IMR-90 (cell line): ENCODE measurements around the gene ARMC9. TPM values are rescaled to one million over a fixed set of nuclear protein-coding genes. Genes with fewer than 3 reads are reported as not detected.

ENCODE experiments used
- ATAC-seq: fragments of 200-7000 bp; cut with Tn5 transposase; 2 replicates; pipeline ENCODE4 v1.9.1; 2020; ENCODE audit warnings: low read depth, mild to moderate bottlenecking, moderate library complexity
- BruUV-seq: library from RNA; stranded (reverse); fragments of 400-500 nt; replicated peaks from 2 replicates; lab custom pipeline; 2021; lab: Mats Ljungman, UMichigan
- CTCF ChIA-PET: fragments of 300-600 bp; formaldehyde crosslinking; extraction: SDS; loops from one replicate; lab custom pipeline; 2021; ENCODE audit warnings: antibody characterized with exemption; lab: Yijun Ruan, JAX
- POLR2A ChIA-PET: fragments of 300-600 bp; sonication (Branson Sonifier 250); formaldehyde crosslinking; loops from one replicate; lab custom pipeline; 2022; ENCODE audit warnings: antibody characterized with exemption; ENCODE audit not compliant: unreplicated experiment; lab: Charles Lee
- DNase-seq: peaks from one replicate; pipeline ENCODE4 v3.0.0; 2013
- H2AFZ ChIP-seq: replicated peaks from 2 replicates; pipeline ENCODE3; 2013; ENCODE audit warnings: low read length, mild to moderate bottlenecking; ENCODE audit not compliant: poor library complexity
- H2AK5ac ChIP-seq: 2 replicates; pipeline ENCODE4 v1.6.1; 2013; ENCODE audit warnings: low read depth, low read length, inconsistent platforms
- H2AK9ac ChIP-seq: replicated peaks from 2 replicates; pipeline ENCODE3; 2013; ENCODE audit warnings: mild to moderate bottlenecking, low read depth, low read length, moderate library complexity; ENCODE audit not compliant: poor library complexity
- H2BK120ac ChIP-seq: 2 replicates; pipeline ENCODE4 v1.6.1; 2013; ENCODE audit warnings: low read depth, low read length, inconsistent platforms
- H2BK15ac ChIP-seq: 3 replicates; pipeline ENCODE4 v1.6.1; 2013; ENCODE audit warnings: low read depth, low read length, inconsistent platforms
- H2BK20ac ChIP-seq: 2 replicates; pipeline ENCODE4 v1.6.1; 2013; ENCODE audit warnings: low read depth, mild to moderate bottlenecking, inconsistent platforms, low read length, moderate library complexity
- H2BK5ac ChIP-seq: 2 replicates; pipeline ENCODE4 v1.6.1; 2013; ENCODE audit warnings: mild to moderate bottlenecking, low read depth, low read length, inconsistent platforms; ENCODE audit not compliant: poor library complexity, severe bottlenecking
- H3K14ac ChIP-seq: replicated peaks from 2 replicates; pipeline ENCODE4 v1.6.1; 2013; ENCODE audit warnings: low read depth, low read length, inconsistent platforms
- H3K18ac ChIP-seq: 2 replicates; pipeline ENCODE4 v1.6.1; 2013; ENCODE audit warnings: low read depth, low read length, control low read depth
- H3K23ac ChIP-seq: 2 replicates; pipeline ENCODE4 v1.6.1; 2013; ENCODE audit warnings: low read depth, low read length, inconsistent platforms
- H3K27ac ChIP-seq: 2 replicates; pipeline ENCODE4 v1.5.1; 2013; ENCODE audit warnings: mild to moderate bottlenecking, control low read depth, low read length; ENCODE audit not compliant: insufficient read depth
- H3K27me3 ChIP-seq: 2 replicates; pipeline ENCODE4 v1.6.1; 2013; ENCODE audit warnings: low read length; ENCODE audit not compliant: control insufficient read depth, insufficient read depth
- H3K36me3 ChIP-seq: 2 replicates; pipeline ENCODE4 v1.6.1; 2013; ENCODE audit warnings: low read length, mixed read lengths; ENCODE audit not compliant: control insufficient read depth, insufficient read depth
- H3K4ac ChIP-seq: 2 replicates; pipeline ENCODE4 v1.6.1; 2013; ENCODE audit warnings: low read depth, low read length, inconsistent platforms
- H3K4me1 ChIP-seq: 2 replicates; pipeline ENCODE4 v1.6.1; 2013; ENCODE audit warnings: low read length, mixed read lengths; ENCODE audit not compliant: control insufficient read depth, insufficient read depth
- H3K4me2 ChIP-seq: 2 replicates; pipeline ENCODE4 v1.6.1; 2013; ENCODE audit warnings: low read depth, mild to moderate bottlenecking, control low read depth, low read length, moderate library complexity
- H3K4me3 ChIP-seq: 2 replicates; pipeline ENCODE4 v1.5.1; 2013; ENCODE audit warnings: low read depth, mild to moderate bottlenecking, control low read depth, low read length, moderate library complexity; ENCODE audit not compliant: insufficient read depth
- H3K56ac ChIP-seq: 2 replicates; pipeline ENCODE4 v1.6.1; 2013; ENCODE audit warnings: low read length, inconsistent platforms; ENCODE audit not compliant: insufficient read depth; ENCODE audit errors: extremely low read depth
- H3K79me1 ChIP-seq, 2 experiments: 2 replicates each; pipeline ENCODE4 v1.6.1; 2013; ENCODE audit warnings: low read length in 2 of 2, inconsistent platforms in 1 of 2, low read depth in 1 of 2
- H3K9ac ChIP-seq: 2 replicates; pipeline ENCODE4 v1.6.1; 2013; ENCODE audit warnings: low read depth, low read length, control low read depth
- H3K9me1 ChIP-seq: 2 replicates; pipeline ENCODE4 v1.6.1; 2013; ENCODE audit warnings: low read length, inconsistent platforms; ENCODE audit not compliant: insufficient read depth
- H3K9me3 ChIP-seq: 2 replicates; pipeline ENCODE4 v1.6.1; 2013; ENCODE audit warnings: low read length; ENCODE audit not compliant: control insufficient read depth, insufficient read depth
- H4K20me1 ChIP-seq: 2 replicates; pipeline ENCODE4 v1.6.1; 2013; ENCODE audit warnings: low read length, inconsistent platforms; ENCODE audit not compliant: insufficient read depth
- H4K5ac ChIP-seq: 2 replicates; pipeline ENCODE4 v1.6.1; 2013; ENCODE audit warnings: mild to moderate bottlenecking, low read depth, low read length, control low read depth
- H4K8ac ChIP-seq, 2 experiments: 2 replicates each; pipeline ENCODE4 v1.6.1; 2013; ENCODE audit warnings: low read depth in 2 of 2, low read length in 2 of 2, control low read depth in 1 of 2, inconsistent platforms in 1 of 2
- H4K91ac ChIP-seq: 2 replicates; pipeline ENCODE4 v1.6.1; 2013; ENCODE audit warnings: low read depth, low read length, inconsistent platforms; ENCODE audit not compliant: insufficient read depth
- BHLHE40 ChIP-seq: fragments of 150-350 bp; IDR thresholded peaks from 2 replicates; pipeline ENCODE4 v1.6.1; 2016; ENCODE audit warnings: mild to moderate bottlenecking, low read depth, low read length
- CEBPB ChIP-seq: IDR thresholded peaks from 2 replicates; pipeline ENCODE4 v1.6.1; 2012; ENCODE audit warnings: low read depth, low read length, improper control_type of control experiment
- CTCF ChIP-seq: conservative IDR thresholded peaks from 2 replicates; pipeline ENCODE4 v1.5.1; 2012; ENCODE audit warnings: mild to moderate bottlenecking, low read depth, low read length, improper control_type of control experiment
- ELK1 ChIP-seq: fragments of 150-350 bp; IDR thresholded peaks from 2 replicates; pipeline ENCODE4 v1.6.1; 2016; ENCODE audit warnings: low read depth, mild to moderate bottlenecking, low read length, moderate library complexity, borderline replicate concordance
- FOS ChIP-seq: fragments of 150-350 bp; IDR thresholded peaks from 2 replicates; pipeline ENCODE4 v1.6.1; 2016; ENCODE audit warnings: low read depth, low read length
- MXI1 ChIP-seq: IDR thresholded peaks from 2 replicates; pipeline ENCODE4 v1.6.1; 2012; ENCODE audit warnings: low read depth, mild to moderate bottlenecking, low read length, moderate library complexity, borderline replicate concordance
- NFE2L2 ChIP-seq: fragments of 150-350 bp; IDR thresholded peaks from 2 replicates; pipeline ENCODE4 v1.6.1; 2016; ENCODE audit warnings: low read depth, mild to moderate bottlenecking, low read length
- RAD21 ChIP-seq: IDR thresholded peaks from 2 replicates; pipeline ENCODE4 v1.6.1; 2012; ENCODE audit warnings: low read length, improper control_type of control experiment
- RCOR1 ChIP-seq: IDR thresholded peaks from 2 replicates; pipeline ENCODE4 v1.6.1; 2012; ENCODE audit warnings: mild to moderate bottlenecking, low read length, improper control_type of control experiment; ENCODE audit not compliant: insufficient replicate concordance
- RFX5 ChIP-seq: IDR thresholded peaks from 2 replicates; pipeline ENCODE4 v1.8.0; 2012; ENCODE audit warnings: low read depth, mild to moderate bottlenecking, low read length, moderate library complexity
- SMC3 ChIP-seq: fragments of 150-350 bp; IDR thresholded peaks from 2 replicates; pipeline ENCODE4 v1.6.1; 2016; ENCODE audit warnings: low read depth, mild to moderate bottlenecking, antibody characterized with exemption, low read length, moderate library complexity
- USF2 ChIP-seq: fragments of 150-350 bp; IDR thresholded peaks from 2 replicates; pipeline ENCODE4 v1.6.1; 2017; ENCODE audit warnings: mild to moderate bottlenecking, antibody characterized with exemption, low read length, low read depth
- WGBS, 2 experiments: methylation state at CpG; one replicate each; pipeline versions ENCODE4 v1.1.5 to v1.1.7; 2013; ENCODE audit warnings: missing lambda C conversion rate in 2 of 2; ENCODE audit not compliant: insufficient read length in 1 of 2; ENCODE audit errors: extremely low coverage in 2 of 2; 5-methylcytosine and 5-hydroxymethylcytosine counted together
- dilution Hi-C: fragments of 300-500 bp; cut with HindIII; formaldehyde crosslinking; loops from one replicate; pipeline ENCODE4 v1.14.3; 2018; ENCODE audit warnings: low sequenced_read_pairs; ENCODE audit not compliant: unreplicated experiment
- in situ Hi-C: fragments of 300-500 bp; cut with MboI; formaldehyde crosslinking; loops from 3 replicates; pipeline ENCODE4 v1.14.3; 2019; ENCODE audit warnings: low sequenced_read_pairs, inconsistent platforms, mixed read lengths
- intact Hi-C: fragments of 100-400 bp; cut with micrococcal nuclease; formaldehyde crosslinking; loops from 2 replicates; pipeline ENCODE4 v1.10.0; 2022
- polyA plus RNA-seq, 3 experiments: library from polyadenylated mRNA; depleted of rRNA; stranded (reverse); fragments of >200 nt; gene quantifications; 2 replicates each; pipeline ENCODE4 v1.2.3, GENCODE V29; 2012; ENCODE audit warnings: low replicate concordance in 1 of 3
- total RNA-seq: library from RNA; depleted of rRNA; stranded (reverse); fragments of >200 nt; gene quantifications from 2 replicates; pipeline ENCODE4 v1.2.3, GENCODE V29; 2012

Gene ARMC9
- total and polyA plus RNA-seq, 2 of the 4 experiments (the other 2 are of a cell fraction): 36.0 to 46.6 TPM

- Histone ChIP-seq H4K91ac (no peak overlapping the region), H2AFZ (no peak overlapping the region), H3K4me2 (no peak overlapping the region), H3K4me1 (no peaks in the 10 kb centered on the region), H3K4me3 (no peak overlapping the region), H3K79me1 (peaks cover 0 to 7% of the 10 kb centered on the region in 2 experiments; a peak in 1 of 4 replicates), H3K9ac (no peak overlapping the region), H2BK120ac (no peak overlapping the region), H4K8ac (no peak overlapping the region), H2AK9ac (no peak overlapping the region), H3K36me3 (peaks cover 37% of the 10 kb centered on the region), H3K4ac (no peak overlapping the region), H3K9me3 (no peaks in the 10 kb centered on the region), H3K27ac (no peak overlapping the region), H2BK5ac (no peak overlapping the region), H3K23ac (no peak overlapping the region), H4K5ac (no peak overlapping the region), H2AK5ac (no peak overlapping the region), H3K18ac (no peak overlapping the region), H2BK15ac (no peak overlapping the region), H2BK20ac (no peak overlapping the region), H3K14ac (no peak overlapping the region), H3K27me3 (no peaks in the 10 kb centered on the region), H3K9me1 (peaks cover 16% of the 10 kb centered on the region), H3K56ac (no peak overlapping the region), H4K20me1 (no peaks in the 10 kb centered on the region)
- ChIA-PET POLR2A (interaction anchor here (0.6 kb wide), 1 partner anchor 97 kb away, joined by 12 read pairs; no protein-coding TSS in a partner anchor), CTCF (no interaction called here)
- DNase-seq: no peak
- TF ChIP-seq MXI1 (no peak), CTCF (no peak), BHLHE40 (no peak), FOS (no peak), RCOR1 (no peak), RFX5 (no peak), CEBPB (no peak), NFE2L2 (no peak), RAD21 (no peak), SMC3 (no peak), ELK1 (no peak), USF2 (no peak)
- no CpG with 5 or more reads among the region's 11 CpGs for WGBS, 2 experiments
- dilution Hi-C loops (no loop called here), in situ Hi-C loops (no loop called here), intact Hi-C loops (no loop called here)
- no peak for ATAC-seq
- no TSS peak for BruUV-seq
Measured at GRCh38 chr2:231336236-231336635, 137.8 kb downstream of the ARMC9 start.
